Measurements from ENCODE around the gene PARP16.

Gene PARP16

DNA sequence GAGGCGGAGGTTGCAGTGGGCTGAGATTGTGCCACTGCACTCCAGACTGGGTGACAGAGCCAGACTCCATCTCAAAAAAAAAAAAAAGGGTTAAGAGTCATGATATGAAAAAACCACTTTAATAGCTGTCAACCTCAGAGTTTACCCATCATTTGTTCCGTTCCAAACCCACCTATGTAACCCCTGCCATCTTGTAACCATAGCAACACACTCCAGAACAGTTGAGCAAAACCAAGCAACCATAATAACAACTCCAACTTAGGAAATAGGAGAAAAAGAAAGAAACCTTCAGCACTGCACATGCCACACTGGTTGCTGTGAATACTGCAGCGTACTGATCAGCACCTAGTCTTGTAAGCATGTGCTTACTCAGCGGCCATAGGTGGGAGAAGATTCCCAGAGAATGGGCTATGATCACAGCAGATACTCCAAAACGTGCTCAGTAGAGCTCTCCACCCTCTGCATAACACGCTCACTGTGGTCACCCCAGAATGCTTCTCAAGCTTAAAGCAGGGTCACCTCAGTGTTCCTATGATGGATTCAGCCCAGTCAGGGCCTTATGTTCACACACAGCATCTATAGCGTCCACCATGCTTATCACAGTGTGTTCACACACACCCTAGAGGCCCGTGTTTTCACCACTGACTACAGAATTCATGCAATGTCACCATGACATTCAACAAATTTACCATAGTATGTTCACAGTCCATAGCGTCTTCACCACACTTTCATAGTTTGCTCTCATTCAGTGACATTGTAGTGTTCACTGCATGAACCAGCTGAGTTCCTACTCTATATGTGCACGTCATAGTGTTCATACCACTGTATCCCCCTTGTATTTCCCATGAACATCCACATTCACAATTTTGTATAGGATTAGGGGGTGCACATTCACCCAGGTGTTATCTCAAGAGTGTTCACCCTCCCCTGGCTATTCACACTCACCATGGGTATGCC lies 68.9 kb downstream of the PARP16 start:
- DNase-seq (ENCODE audit: low spot score) = no peak
- in situ Hi-C loops (cut with MboI; ENCODE audit: low pct_unique_long_range_greater_than_20kb, low sequenced_read_pairs, unreplicated experiment) = no loop called here
- TF ChIP-seq, protein P1, sequence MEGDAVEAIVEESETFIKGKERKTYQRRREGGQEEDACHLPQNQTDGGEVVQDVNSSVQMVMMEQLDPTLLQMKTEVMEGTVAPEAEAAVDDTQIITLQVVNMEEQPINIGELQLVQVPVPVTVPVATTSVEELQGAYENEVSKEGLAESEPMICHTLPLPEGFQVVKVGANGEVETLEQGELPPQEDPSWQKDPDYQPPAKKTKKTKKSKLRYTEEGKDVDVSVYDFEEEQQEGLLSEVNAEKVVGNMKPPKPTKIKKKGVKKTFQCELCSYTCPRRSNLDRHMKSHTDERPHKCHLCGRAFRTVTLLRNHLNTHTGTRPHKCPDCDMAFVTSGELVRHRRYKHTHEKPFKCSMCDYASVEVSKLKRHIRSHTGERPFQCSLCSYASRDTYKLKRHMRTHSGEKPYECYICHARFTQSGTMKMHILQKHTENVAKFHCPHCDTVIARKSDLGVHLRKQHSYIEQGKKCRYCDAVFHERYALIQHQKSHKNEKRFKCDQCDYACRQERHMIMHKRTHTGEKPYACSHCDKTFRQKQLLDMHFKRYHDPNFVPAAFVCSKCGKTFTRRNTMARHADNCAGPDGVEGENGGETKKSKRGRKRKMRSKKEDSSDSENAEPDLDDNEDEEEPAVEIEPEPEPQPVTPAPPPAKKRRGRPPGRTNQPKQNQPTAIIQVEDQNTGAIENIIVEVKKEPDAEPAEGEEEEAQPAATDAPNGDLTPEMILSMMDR (IDR thresholded peaks at IDR 0.05; ENCODE audit: extremely low read depth, insufficient read depth, missing control alignments) = no peak

DNA sequence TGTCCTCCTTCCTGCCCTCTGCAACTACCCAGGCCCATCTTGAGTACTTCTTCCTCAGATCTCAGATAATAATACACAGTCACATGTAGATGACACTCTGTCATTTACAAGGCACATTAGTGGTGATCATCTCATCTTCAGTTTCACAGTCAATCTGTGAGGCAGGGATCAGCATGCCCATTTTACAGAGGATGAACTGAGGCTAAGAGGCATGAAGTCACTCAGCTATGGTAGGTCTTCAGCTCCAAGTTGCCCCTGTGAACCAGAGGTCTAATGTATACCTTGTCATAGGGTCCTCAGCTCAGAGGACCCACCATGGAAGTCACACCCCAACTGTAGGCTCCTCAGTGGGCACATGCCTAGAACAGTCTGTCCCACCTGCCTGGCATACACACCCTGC lies 71.2 kb downstream of the PARP16 start:
- TF ChIP-seq, protein P1 (IDR thresholded peaks at IDR 0.05; ENCODE audit: extremely low read depth, insufficient read depth, missing control alignments) = no peak
- DNase-seq (ENCODE audit: low spot score) = no peak
- in situ Hi-C loops (cut with MboI; ENCODE audit: low pct_unique_long_range_greater_than_20kb, low sequenced_read_pairs, unreplicated experiment) = no loop called here

DNA sequence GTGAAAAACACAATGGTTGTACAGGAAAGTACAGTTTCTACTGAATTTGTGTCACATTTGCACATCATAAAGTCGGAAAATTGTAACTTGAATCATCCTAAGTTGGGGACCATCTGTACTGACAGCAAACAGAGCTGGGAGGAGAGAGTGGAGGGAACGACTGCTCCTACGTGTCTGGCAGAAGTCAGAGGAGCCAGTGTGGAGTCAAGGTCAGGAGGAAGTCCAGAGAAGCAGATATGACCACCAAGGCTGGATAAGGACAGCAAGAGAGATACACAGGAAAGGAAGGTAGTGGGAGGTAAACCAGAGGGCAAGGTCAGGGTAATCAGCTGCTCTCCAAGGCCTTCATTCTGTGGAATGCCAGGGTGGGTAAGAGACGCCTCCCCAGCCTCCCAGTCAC lies 72.7 kb downstream of the PARP16 start:
- in situ Hi-C loops (cut with MboI; ENCODE audit: low pct_unique_long_range_greater_than_20kb, low sequenced_read_pairs, unreplicated experiment) = no loop called here
- DNase-seq (ENCODE audit: low spot score) = no peak
- TF ChIP-seq, protein P1 (IDR thresholded peaks at IDR 0.05; ENCODE audit: extremely low read depth, insufficient read depth, missing control alignments) = no peak

DNA sequence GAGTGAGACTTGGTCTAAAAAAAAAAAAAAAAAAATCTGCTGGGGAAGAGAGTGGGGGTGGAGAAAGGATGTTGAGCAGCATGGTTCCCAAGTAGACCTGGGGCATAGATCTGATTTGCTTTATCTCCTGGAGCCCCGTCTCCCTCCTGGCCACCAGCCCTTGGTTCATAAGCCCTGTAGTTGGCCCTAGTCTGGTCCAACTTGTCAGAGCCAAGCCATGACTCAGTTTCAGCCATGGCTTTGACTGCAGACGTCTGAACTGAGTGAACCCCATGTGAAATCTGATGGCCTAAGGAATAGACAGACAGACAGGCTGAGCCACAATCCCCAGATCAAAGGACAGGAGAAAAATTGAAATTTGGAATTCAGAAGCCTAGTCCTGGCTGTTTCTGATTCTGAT lies 73.4 kb downstream of the PARP16 start:
- in situ Hi-C loops (cut with MboI; ENCODE audit: low pct_unique_long_range_greater_than_20kb, low sequenced_read_pairs, unreplicated experiment) = no loop called here
- DNase-seq (ENCODE audit: low spot score) = no peak
- TF ChIP-seq, protein P1 (IDR thresholded peaks at IDR 0.05; ENCODE audit: extremely low read depth, insufficient read depth, missing control alignments) = no peak

DNA sequence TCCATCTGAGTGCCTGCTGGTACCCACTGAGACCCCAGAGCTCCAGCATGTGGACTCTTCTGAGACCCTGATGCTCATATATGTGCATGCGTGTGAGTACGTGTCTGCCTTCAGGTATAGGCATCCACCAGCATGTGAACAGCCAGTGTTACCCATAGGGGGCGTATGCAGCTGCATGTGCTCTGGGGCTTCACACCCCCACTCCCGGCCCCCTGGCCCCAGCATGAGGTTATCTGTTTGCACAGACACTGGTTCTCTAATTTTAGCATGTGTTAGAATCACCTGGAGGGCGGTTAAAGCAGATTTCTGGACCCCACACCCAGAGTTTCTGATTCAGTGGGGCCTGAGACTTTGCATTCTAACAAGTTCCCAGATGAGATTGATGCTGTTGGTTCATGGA lies 74.6 kb downstream of the PARP16 start:
- peak; percentile 69 for DNase-seq (ENCODE audit: low spot score)
- in situ Hi-C loops (cut with MboI; ENCODE audit: low pct_unique_long_range_greater_than_20kb, low sequenced_read_pairs, unreplicated experiment) = no loop called here
- TF ChIP-seq, protein P1 (IDR thresholded peaks at IDR 0.05; ENCODE audit: extremely low read depth, insufficient read depth, missing control alignments) = peak; percentile 79

DNA sequence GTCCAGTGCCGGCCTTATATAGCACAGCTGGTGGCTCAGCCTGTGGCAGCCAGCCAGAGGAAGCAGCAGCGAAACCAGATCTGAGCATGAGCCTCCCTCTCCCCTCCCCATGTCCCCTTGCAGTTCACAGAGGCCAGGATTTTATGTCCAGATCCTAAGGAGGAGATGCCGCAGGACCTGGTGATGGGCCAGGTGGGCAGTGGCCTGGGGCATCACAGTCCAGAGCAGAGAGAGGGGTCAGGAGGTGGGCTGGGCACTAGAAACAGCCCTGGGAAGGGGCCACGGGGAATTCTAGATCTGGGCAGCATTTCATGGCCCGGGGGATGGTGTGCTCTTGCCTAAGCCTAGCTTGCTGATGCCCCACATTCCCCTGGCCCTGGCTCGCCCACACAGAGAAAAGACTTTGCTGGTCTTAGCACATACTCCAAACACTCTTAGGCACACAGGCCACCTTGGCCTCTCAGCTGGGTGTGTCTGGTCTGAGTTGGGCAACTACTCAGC lies 75.2 kb downstream of the PARP16 start:
- no peak for DNase-seq (ENCODE audit: low spot score)
- in situ Hi-C loops (cut with MboI; ENCODE audit: low pct_unique_long_range_greater_than_20kb, low sequenced_read_pairs, unreplicated experiment) = no loop called here
- TF ChIP-seq, protein P1 (IDR thresholded peaks at IDR 0.05; ENCODE audit: extremely low read depth, insufficient read depth, missing control alignments) = no peak
